Activated naive CD4-positive, alpha-beta T cell (primary cell): Measurements from ENCODE around the gene LEFTY1.
A peak's percentile ranks its signal among the peaks of the same experiment; 100 is the strongest.
"Not testable (repeated sequence)": the region's sequence is repeated elsewhere in the genome, so short reads cannot be mapped to it uniquely, and the experiment has no call there.

Experiments
- DNase-seq, 4 experiments: peaks; one replicate each; lab custom pipeline; 2025; lab: John Stamatoyannopoulos, UW

The LEFTY1 gene, protein sequence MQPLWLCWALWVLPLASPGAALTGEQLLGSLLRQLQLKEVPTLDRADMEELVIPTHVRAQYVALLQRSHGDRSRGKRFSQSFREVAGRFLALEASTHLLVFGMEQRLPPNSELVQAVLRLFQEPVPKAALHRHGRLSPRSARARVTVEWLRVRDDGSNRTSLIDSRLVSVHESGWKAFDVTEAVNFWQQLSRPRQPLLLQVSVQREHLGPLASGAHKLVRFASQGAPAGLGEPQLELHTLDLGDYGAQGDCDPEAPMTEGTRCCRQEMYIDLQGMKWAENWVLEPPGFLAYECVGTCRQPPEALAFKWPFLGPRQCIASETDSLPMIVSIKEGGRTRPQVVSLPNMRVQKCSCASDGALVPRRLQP

DNA sequence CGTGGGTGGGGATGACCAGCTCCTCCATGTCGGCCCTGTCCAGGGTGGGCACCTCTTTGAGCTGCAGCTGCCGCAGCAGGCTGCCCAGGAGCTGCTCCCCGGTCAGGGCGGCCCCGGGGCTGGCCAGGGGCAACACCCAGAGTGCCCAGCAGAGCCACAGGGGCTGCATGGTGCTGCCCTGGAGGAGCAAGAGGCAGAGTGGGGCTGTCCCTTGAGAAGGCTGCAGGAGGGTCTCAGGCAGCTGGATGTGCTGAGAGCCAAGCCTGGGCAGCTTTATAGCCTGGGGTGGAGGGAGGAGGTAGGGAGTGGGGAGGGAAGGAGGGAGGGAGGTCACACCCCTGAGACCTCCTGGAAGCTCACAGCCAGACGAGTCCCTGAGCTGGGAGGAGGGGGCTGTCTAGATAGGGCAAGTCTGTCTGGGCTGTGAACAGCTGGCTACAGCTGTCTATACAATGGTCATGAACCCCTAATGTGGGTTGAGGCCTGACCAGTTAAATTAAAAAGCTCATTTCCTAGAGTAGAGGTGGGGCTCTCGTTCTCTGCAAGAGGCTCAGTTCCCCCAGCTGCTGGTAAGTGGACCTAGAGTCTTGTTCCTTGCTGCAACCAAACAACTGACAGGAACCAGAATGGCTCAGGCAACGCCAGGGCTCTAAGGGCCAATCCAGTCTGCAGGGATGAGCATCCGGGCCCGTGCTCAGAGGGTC lies at the start of gene LEFTY1:
Gene LEFTY1 (minus strand): TSS at position 249 of the 704 bp plus-strand sequence. CDS start 80 bp downstream, at position 169.
- no peak for DNase-seq

DNA sequence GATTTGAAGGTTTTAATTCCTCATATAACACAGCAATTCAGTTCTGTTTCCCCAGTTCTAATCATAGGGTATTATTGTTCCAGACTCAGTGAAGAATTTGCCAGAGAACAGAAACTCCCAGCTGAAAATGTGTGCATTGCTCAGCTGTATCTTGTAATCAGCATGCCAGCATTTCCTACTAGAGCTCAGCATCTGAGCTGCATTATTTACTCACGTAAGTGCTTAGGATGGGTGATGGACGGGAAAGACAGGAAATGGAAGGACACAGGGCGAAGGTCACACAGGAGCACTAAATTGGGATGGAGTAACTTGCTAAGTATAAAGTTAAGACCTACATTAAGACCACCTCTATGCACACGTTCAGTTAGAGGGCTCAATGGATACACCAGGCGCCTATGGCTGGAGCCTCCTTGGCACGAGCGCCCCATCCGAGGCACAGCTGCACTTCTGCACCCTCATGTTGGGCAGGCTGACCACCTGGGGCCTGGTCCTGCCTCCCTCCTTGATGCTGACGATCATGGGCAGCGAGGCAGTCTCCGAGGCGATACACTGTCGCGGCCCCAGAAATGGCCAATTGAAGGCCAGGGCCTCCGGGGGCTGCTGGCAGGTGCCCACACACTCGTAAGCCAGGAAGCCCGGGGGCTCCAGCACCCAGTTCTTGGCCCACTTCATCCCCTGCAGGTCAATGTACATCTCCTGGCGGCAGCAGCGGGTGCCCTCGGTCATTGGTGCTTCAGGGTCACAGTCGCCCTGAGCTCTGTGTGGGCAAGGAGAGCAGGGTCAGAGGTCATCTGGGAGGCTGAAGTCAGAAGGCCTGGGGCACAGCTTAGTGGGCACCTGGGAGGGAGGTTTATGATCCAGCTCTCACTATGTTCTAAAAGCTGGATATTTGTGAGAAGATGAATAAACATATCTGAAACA lies 48.4 kb upstream of the LEFTY1 start:
- DNase-seq: no peak

DNA sequence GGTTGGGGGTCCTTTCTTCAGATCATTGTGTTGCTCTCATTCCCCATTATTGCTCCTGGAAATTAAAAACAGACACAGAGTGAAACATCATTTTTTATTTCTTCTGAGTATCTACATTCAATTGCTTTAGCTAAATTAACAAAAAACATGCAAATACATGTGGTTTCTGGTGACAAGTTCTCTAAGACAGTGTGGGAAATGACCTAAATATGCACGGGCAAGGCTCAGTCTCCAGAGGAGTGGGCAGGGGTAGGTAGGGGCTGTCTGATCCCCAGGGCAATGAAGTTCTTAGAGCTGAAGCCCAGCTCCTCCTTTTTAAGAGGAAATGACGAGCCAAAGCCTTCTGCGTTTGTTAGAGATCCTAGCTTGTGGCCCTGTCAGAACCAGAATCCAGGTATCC lies 47.6 kb upstream of the LEFTY1 start:
- no peak for DNase-seq

DNA sequence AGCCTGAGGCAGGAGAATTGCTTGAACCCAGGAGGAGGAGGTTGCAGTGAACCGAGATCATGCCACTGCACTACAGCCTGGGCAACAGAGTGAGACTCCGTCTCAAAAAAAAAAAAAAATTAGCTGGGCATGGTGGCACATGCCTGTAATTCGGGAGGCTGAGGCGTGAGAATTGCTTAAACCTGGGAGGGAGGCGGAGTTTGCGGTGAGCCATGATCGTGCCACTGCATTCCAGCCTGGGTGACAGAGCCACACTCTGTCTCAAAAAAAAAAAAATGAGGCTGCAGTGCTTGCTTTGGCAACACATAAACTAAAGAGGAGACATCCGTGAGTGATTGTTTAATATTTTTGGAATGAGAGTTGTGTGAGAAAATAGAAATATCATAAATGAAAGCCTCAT lies 47.1 kb upstream of the LEFTY1 start:
- DNase-seq: not testable (repeated sequence)

DNA sequence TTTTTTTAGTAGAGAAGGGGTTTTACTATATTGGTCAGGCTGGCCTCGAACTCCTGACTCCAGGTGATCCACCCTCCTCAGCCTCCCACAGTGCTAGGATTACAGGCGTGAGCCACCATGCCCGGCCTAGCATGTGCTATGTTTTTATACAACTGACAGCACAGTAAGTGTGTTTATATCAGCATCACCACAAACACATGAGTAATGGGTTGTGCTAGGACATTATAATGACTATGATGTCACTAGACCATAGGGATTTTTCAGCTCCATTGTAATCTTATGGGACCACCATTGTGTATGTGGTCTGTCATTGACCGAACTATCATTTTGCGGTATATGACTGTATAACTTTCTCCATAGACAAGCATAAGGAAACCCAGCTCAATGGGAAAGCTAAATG lies 45.8 kb upstream of the LEFTY1 start:
- DNase-seq: no peak

DNA sequence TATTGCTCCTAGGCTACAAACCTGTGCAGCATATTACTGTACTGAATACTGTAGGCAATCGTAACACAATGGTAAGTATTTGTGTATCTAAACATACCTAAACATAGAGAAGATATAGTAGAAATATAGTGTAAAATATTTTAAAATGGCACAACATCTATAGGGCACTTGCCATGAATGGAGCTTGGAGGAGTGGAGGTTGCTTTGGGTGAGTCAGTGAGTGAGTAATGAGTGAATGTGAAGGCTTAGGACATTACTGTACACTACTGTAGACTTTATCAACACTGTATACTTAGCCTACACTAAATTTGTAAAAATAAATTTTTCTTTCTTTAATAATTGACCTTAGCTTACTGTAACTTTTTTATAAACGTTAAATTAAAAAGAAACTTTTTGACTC lies 44.1 kb upstream of the LEFTY1 start:
- DNase-seq: no peak

DNA sequence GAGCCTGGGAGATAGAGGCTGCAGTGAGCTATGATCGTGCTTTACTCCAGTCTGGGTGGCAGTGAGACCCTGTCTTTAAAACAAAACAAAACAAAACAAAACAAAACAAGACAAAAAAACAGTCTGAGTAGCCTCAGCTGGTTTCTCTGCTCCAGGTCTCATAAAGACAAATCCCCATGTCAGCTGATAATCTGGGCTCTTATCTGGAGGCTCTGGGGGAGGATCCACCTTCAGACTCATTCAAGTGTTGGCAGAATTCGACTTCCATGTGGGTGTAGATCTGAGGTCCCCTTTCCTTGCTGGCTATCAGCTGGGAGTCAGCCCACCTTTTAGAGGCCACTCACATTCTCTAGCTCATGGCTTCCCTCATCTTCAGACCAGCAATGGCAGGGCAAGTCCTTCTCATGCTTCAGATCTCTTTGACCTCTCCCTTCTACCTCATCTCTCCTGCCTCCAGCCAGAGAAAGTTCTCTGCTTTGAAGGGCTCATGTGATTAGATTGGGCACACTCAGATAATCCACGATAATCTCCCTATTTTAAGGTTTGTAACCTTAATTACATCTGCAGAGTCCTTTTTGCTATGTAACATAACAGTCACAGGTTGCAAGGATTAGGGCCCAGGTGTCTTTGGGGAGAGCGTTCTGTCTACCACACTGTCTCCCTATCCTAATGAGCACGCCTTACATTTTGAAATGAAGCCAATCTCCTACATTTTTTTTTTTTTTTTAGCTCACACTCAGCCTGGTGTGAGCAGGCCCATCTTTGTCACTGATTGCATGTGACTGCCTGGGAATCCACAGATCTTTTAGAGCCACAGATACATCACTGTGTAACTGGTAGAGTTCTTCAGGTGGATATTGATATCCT lies 42.6 kb upstream of the LEFTY1 start:
- DNase-seq: no peak

DNA sequence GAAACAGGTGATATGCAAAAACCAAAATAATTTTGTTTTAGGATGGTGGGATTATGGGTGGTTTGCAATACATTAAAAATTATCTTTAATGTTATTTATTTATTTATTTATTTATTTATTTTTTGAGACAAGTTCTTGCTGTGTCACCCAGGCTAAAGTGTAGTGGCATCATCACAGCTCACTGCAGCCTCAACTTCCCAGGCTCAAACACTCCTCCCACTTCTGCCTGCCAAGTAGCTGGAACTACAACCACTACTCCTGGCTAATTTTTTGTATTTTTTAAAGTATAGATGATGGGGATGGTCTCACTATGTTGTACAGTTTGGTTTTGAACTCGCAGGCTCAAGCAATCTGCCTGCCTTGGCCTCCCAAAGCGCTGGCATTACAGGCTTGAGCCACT lies 41.6 kb upstream of the LEFTY1 start:
- no peak for DNase-seq

DNA sequence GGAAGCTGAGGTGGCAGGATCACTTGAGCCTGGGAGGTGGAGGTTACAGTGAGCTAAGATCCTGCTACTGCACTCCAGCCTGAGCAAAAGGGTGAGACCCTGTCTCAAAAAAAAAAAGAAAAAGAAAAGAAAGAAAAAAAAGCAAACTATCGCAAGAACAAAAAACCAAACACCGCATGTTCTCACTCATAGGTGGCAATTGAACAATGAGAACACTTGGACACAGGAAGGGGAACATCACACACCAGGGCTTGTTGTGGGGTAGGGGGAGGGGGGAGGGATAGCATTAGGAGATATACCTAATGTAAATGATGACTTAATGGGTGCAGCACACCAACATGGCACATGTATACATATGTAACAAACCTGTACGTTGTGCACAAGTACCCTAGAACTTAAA lies 40.5 kb upstream of the LEFTY1 start:
- DNase-seq: not testable (repeated sequence)

DNA sequence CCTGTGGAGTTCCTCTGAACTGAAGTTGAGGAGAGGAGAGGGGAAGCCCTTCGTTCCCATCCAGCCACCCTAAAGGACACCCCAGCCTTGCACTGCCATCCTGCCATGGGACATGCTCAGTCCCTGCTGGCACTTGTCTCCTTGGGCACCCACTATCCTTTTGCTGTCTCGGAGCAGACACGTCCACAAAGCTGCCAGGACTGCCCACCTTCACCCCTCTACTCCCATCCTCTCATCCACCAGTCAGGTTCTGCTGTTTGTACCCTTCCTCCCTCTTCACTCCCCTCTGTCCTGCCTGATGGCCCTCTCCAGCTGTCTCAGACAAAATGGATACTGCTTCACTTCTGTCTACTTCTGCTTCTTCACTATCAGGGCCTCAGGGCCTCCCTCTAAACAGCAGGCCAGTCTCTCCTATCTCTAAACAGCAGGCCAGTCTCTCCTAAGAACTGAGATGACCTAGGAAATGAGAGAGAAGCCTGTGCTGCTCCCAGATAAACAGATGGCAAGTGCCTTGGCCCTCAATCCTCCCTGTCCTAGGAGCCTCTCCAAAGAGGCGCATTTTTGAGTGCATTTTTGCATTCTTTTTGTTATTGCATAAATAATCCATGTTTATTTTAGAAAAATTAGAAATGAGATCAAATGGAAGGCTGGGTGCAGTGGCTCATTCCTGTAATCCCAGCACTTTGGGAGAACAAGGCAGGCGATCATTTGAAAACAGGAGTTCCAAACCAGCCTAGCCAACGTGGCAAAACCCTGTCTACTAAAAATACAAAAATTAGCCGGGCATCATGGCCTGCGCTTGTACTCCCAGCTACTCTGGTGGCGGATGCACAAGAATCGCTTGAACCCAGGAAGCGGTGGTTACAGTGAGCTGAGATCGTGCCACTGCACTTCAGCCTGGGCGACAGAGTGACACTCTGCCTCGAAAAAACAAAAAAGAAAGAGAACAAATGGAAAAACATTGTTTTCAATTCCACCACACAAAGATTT lies 39.5 kb upstream of the LEFTY1 start:
- DNase-seq: peak in 1 of 4 experiments; percentile 10

DNA sequence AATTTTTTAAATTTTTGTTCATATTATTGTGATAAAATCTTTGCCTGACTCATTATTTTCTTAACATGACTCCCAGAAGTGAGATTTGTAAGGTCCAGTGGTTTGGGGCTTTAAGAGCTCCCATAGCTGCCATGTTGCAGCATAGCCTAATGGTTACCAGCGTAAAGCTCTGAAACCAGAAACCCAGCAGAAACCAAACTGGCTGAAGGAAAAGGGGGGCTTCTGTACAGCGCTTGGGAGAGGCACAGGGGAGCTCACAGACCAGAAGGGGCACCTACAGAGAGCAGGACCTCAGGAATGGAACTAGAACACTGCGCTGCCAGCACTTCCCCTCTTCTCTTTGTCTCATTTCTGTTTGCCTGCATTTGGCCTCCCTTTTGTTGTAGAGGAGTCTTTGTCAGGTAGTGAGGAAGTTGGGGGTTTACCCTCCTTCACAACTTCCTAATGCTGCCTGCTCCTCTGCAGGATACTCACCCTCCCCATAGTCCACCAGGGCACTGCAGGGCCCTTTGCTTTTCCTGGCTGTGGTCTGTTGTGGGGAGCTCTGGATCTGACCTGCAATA lies 37.7 kb upstream of the LEFTY1 start:
- DNase-seq: no peak

DNA sequence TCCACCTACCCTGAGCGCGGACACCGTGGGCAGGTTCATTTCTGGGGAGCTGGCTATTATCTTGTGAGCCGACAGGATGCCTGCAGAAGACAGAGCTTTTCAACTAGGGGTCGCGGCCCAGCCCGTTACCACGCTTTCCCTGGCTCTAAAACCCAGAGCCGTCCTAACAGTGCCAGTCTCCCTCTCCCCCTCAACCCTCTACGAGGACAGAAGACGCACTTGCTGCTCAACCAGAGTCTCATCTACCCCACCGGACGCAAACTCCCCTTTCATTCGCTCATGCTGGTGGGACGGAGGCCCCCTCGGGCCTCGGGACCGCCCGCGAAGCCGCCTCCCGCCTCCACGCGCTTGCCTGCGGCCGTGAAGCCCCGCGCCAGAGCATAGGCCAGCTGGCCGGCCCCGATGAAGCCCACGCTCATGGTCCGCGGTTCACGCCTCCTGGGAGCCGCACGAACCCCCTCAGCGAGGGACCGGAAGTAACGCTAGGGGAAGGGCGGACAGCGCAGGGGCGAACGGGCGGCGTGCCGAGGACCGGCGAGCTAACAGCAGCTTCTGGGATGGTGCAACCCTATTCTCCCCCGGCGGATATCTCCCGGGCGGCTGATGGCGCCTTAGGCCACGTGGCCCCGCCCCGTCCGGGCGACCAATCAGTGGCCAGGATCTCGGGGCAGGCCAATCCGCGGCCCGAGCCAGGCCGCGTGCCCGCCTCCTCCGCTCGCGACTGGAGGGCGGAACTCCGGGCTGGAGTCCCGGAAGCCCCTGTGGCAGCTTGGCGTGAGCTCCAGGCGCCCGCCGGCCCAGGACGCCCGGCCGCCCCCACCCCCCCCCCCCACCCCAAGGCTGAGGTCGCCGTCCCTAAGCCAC lies 35.0 kb upstream of the LEFTY1 start, which contains the start of gene PYCR2:
Gene PYCR2 (minus strand): TSS at position 559 of the 864 bp plus-strand sequence. CDS start 140 bp downstream, at position 419.
- DNase-seq: peak; percentile 76 to 93 (median 84)

DNA sequence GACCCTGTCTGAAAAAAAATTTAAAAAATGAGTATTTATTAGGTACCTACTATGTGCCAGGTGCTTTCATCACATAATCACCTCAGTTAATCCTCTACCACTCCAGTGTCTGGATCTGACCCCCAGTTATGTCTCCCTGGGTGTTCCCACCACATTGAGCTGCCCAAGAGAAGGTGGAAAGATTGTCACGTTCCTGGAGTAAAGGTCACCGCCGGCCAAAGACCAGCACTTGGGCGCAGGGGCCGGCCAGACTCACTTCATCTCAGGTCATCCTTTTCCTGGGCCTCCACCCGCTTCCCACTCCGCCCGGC lies 34.4 kb upstream of the LEFTY1 start:
- DNase-seq: no peak

DNA sequence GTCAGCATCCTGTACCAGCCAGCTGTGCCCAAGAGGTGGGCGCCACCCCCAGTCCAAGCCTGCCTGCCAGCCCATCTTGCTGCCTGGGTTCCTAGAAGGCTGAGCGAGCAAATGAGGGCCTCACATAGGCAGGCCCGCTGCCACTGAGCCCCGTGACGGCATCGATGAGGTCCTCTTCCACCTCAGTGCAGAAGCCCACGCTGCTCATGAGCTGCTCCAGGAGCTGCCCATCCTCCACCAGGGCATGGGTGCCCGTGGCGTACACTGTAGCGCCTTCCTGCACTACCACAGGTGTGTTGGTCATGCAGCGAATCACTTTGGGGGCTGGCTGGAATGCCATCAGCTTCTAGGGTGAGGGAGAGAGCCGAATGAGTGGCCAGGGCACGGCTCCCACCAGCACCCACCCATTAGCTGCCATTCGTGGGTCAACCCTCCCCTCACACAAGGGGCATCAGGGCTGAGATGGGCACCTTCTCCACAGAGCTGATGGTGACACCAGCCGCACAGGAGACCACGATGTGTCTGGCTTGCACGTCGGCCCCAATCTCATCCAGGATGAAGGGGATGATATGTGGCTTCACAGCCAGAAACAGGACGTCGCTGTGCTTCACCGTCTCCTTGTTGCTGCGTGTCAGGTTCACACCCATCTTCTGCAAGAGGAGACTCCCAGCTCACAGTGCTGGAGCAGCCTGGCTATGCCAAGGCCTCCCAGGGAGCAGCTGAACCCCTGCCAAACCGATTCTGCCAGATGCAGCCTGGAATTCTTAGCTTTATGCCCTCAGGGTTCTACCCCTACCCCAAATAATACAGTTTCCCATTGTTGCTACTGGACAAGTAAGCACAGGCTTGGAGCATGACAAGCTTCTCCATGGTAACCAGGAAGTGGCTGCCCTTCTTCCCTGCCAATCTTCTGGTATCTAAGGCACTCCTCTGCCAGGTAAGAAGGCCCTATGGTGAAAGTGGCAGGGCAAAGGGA lies 33.1 kb upstream of the LEFTY1 start:
- no peak for DNase-seq

DNA sequence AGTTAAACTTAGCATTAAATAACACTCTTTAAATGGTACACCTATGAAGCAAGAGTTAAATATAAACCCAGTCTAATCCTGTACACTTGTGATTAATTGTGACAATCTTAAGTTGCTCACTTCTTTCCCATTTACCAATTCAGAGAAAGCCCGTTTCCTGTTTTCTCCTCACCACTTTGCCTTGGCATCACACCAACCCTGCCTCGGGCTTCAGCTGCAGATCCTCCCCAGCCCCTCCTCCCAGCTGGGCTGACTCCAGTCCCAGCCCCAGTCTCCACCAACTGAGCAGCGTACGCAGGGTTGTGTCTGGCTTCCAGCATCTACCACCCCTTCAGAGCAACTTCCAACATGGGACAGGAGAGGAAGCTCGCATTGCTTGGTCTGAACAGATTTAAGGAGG lies 31.0 kb upstream of the LEFTY1 start:
- no peak for DNase-seq

DNA sequence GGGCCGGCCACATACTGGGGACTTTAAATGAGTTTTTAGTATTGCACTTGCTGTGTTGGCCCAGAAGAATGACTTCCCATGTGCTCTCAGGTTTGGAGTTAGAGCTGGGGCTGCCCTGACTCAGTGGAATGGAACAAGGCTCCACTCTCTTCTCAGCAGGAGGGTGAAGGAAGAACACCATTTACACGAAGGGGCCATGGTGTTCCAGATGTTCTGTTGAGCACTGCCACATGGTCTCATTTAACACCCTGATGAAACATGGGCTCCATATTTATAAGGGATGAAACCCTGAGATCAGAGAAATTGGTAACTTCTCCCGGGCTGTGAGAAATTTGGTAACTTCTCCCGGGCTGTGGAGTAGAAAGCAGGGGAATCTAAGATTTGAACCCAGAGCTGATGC lies 29.3 kb upstream of the LEFTY1 start:
- no peak for DNase-seq

DNA sequence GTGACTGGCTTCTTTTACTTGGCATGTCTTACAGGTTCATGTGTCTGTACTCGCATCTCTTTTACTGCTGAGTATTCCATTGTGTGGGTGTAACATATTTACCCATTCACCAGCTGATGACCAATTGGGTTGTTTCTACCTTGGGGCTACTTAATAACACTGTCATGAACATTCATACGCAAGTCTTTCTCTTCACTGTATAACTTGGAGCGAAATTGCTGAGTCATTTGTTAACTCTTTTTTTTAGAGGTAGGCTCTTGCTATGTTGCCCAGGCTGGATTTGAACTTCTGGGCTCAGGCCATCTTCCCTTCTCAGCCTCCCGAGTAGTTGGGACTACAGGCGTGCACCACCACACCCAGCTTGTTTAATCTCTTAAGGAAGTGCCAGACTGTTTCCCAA lies 28.6 kb upstream of the LEFTY1 start:
- no peak for DNase-seq

DNA sequence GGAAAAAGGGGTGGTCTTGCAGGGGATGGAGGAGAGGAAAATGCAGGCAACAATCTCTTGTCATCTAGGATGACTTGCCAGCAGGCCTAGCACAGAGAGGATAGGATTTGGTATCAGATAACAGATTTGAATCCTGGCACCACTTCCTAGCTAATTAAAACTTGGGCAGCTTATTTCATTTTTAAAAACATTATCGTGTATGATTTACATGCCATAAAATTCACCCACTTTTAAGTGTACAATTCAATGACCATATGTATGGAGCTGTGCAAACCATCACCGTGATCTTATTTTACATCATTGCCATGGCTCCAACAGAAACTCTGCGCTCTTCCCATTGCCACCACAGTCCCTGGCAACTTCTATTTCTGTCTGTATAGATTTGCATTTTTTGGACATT lies 28.2 kb upstream of the LEFTY1 start:
- DNase-seq: no peak
